Measurements from ENCODE around the gene IRF2BPL. TPM values are rescaled to one million over a fixed set of nuclear protein-coding genes. Genes with fewer than 3 reads are reported as not detected.

IRF2BPL gene
- total RNA-seq, 1 donor from 2014 or later, result 4.8 TPM

DNA sequence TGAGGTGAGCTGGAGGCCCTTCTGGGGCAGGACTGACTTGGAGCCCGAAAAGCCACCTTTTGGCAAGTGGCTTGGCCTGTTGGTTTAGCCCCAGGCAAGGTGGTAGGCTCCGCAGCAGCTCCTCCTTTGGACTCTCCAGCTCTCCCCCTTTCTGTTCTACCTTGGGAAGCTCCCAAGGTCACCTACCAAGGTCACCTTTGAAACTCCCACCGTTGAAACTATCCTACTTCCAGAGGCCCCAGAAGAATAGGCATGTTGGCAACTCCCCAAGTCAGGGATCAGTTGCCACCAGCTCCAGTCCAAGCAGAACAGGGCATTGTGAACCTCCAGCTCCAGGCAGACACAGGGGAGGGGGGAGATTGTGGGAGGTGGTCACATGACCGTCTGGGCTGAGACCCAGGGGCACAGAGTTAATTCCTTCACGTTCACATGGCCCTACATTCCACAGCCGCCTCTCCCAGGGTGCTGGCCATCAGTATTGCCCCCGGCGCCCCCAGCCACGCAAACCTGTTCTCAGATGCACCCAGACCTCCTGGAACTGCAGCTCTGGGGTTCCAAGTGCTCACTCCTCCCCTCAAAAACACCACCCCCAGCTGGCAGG is 14.4 kb downstream of the IRF2BPL start:
- Histone ChIP-seq H3K4me3 (no peak overlapping the region), H4K20me1 (ENCODE audit: low read depth) (no peaks in the 10 kb centered on the region), H3K27ac (no peak overlapping the region), H3K79me2 (ENCODE audit: low read depth) (no peaks in the 10 kb centered on the region), H3K4me1 (peaks cover 4% of the 10 kb centered on the region), H3K27me3 (no peaks in the 10 kb centered on the region), H3K36me3 (no peaks in the 10 kb centered on the region), H3K9me3 (ENCODE audit: low read depth) (no peaks in the 10 kb centered on the region), H3K9ac (no peak overlapping the region), H2AFZ (replicated peaks) (no peak overlapping the region), H3F3A (ENCODE audit: low read depth) (no peaks in the 10 kb centered on the region), H3K4me2 (peak overlapping the region; percentile 35)
- H3K27me3 Mint-ChIP-seq (ENCODE audit: insufficient read depth, low read depth), result peaks cover 8% of the 10 kb centered on the region
- peaks cover 2% of the 10 kb centered on the region for H3K36me3 Mint-ChIP-seq
- peak; percentile 65 for DNase-seq (ENCODE audit: low spot score)
- H3K9me3 Mint-ChIP-seq, result no peaks in the 10 kb centered on the region
- TF ChIP-seq EZH2phosphoT487 (IDR thresholded peaks at IDR 0.05) (no peak), EZH2 (IDR thresholded peaks at IDR 0.05) (no peak)
- TF ChIP-seq, protein P1, sequence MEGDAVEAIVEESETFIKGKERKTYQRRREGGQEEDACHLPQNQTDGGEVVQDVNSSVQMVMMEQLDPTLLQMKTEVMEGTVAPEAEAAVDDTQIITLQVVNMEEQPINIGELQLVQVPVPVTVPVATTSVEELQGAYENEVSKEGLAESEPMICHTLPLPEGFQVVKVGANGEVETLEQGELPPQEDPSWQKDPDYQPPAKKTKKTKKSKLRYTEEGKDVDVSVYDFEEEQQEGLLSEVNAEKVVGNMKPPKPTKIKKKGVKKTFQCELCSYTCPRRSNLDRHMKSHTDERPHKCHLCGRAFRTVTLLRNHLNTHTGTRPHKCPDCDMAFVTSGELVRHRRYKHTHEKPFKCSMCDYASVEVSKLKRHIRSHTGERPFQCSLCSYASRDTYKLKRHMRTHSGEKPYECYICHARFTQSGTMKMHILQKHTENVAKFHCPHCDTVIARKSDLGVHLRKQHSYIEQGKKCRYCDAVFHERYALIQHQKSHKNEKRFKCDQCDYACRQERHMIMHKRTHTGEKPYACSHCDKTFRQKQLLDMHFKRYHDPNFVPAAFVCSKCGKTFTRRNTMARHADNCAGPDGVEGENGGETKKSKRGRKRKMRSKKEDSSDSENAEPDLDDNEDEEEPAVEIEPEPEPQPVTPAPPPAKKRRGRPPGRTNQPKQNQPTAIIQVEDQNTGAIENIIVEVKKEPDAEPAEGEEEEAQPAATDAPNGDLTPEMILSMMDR (IDR thresholded peaks at IDR 0.05), result no peak
- H3K4me1 Mint-ChIP-seq, result peaks cover 33% of the 10 kb centered on the region
- H3K4me3 Mint-ChIP-seq, result peak overlapping the region; percentile 22
- peak overlapping the region; percentile 99 for H3K27ac Mint-ChIP-seq

DNA sequence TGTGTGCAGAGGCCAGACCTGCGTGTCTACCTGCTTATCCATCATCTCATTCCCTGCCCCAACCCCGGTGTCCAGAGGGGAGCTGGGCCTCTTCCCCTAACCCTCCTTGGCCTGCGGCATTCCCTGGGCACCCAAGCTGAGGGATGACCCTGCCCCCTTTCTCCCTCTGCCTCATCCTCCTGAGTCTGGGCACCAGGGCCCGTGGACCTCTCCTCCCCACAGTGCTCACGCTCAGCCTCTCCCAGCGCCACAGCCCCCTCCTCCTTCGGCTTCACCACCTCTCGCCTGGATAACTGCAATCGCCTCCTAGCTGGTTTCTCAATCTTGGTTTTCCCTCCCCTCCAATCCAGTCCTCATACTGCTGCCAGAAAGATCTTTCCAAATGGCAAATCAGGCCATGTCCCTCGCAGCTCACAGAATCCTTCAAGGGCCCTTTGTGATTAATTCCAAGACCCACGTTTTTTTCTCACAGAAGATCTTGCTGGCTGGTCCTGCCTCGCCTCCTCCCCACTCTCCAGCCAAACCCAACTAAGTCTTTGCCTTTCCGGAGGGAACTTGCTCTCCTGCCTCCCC is 16.2 kb downstream of the IRF2BPL start:
- Histone ChIP-seq H3K4me2 (no peak overlapping the region), H3F3A (ENCODE audit: low read depth) (no peaks in the 10 kb centered on the region), H4K20me1 (ENCODE audit: low read depth) (no peaks in the 10 kb centered on the region), H3K27me3 (no peaks in the 10 kb centered on the region), H3K4me3 (no peak overlapping the region), H3K9me3 (ENCODE audit: low read depth) (no peaks in the 10 kb centered on the region), H3K79me2 (ENCODE audit: low read depth) (no peaks in the 10 kb centered on the region), H3K4me1 (peaks cover 4% of the 10 kb centered on the region), H3K36me3 (no peaks in the 10 kb centered on the region), H3K9ac (no peak overlapping the region), H3K27ac (no peak overlapping the region), H2AFZ (replicated peaks) (no peak overlapping the region)
- Mint-ChIP-seq H3K27ac (peak overlapping the region; percentile 58), H3K4me3 (peak overlapping the region; percentile 10), H3K9me3 (peaks cover 4% of the 10 kb centered on the region), H3K36me3 (peaks cover 2% of the 10 kb centered on the region), H3K27me3 (ENCODE audit: insufficient read depth, low read depth) (peaks cover 8% of the 10 kb centered on the region), H3K4me1 (peaks cover 37% of the 10 kb centered on the region)
- DNase-seq (ENCODE audit: low spot score), result no peak
- TF ChIP-seq EZH2phosphoT487 (IDR thresholded peaks at IDR 0.05), result no peak
- TF ChIP-seq EZH2 (IDR thresholded peaks at IDR 0.05), result no peak
- TF ChIP-seq, protein P1 (IDR thresholded peaks at IDR 0.05), result no peak

DNA sequence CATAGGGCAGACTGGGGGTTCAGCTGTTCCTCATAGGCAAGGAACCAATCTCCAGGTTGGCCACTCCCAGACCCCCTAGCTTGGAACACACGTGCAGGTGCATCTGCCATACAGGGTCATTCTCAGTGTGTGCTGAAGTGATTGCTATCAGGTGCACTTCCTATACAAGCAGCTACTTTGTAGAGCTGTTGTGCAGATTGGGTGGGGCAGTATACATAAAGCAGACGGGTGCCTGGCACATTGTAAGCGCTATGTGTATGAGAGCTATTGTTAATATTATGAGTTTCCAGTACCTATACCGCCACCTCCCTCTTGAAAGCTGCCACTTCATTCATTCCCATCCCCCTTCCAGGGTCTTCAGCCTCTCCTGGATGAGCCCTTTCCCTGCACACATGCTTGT is 17.3 kb downstream of the IRF2BPL start:
- Histone ChIP-seq H3K27ac (no peak overlapping the region), H3K79me2 (ENCODE audit: low read depth) (no peaks in the 10 kb centered on the region), H3F3A (ENCODE audit: low read depth) (peaks cover 3% of the 10 kb centered on the region), H3K4me1 (peaks cover 4% of the 10 kb centered on the region), H3K9ac (no peak overlapping the region), H3K36me3 (no peaks in the 10 kb centered on the region), H3K4me3 (no peak overlapping the region), H2AFZ (replicated peaks) (no peak overlapping the region), H3K4me2 (no peak overlapping the region), H3K27me3 (no peaks in the 10 kb centered on the region), H4K20me1 (ENCODE audit: low read depth) (no peaks in the 10 kb centered on the region), H3K9me3 (ENCODE audit: low read depth) (no peaks in the 10 kb centered on the region)
- Mint-ChIP-seq H3K4me3 (no peak overlapping the region), H3K36me3 (peaks cover 2% of the 10 kb centered on the region), H3K27me3 (ENCODE audit: insufficient read depth, low read depth) (peaks cover 5% of the 10 kb centered on the region), H3K9me3 (peaks cover 4% of the 10 kb centered on the region), H3K4me1 (peaks cover 44% of the 10 kb centered on the region), H3K27ac (no peak overlapping the region)
- DNase-seq (ENCODE audit: low spot score), result no peak
- TF ChIP-seq EZH2phosphoT487 (IDR thresholded peaks at IDR 0.05) (no peak), EZH2 (IDR thresholded peaks at IDR 0.05) (no peak)
- TF ChIP-seq, protein P1 (IDR thresholded peaks at IDR 0.05), result no peak
